Inflammatory macrophage treated with lipopolysaccharide for 1 hour (primary cell): ENCODE data around the gene PARP8.
"Not testable (repeated sequence)": the region's sequence is repeated elsewhere in the genome, so short reads cannot be mapped to it uniquely, and the experiment has no call there.

Source experiments
- DNase-seq, 2 donors: peaks; one replicate each; pipeline ENCODE4 v3.0.0-alpha.2; 2020 to 2022

Gene PARP8

DNA sequence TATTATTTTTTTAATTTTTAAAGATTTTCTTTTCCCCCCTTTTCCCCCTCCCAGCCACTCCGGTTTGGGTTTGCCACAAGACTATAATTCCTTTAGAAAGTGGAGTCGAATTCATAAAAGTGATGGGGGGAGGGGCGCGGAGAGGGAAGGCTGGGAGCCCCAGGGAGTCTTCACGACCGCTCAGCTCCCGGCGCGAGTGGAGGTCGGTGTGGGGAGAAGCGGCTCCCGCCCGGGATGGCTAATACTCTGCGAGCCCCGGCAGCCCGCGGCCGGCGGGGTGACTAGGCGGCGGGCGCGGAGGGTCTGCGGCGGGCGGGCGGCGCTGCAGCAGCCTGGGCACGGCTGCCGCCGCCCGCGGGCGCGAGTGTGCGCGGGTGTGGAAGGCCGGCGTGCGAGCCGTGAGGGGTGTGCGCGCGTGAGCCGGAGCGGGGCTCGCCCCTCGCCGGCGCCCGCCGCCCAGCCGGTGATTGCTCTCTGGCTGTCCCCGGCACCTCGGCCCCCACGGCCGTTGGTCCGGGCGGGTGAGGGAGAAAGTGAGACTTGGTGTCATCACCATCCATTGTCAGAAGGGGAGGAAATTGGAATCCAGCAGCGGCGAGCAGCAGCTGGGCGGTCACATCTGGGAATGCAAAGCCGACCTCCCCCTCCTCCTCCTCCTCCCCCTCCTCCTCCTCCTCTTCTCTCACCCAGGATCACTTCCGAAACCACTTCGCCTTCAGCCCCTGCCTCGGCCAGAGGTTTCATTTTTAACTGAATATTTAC, at the start of gene PARP8:
TSS of gene PARP8 (plus strand) at position 377 of the 762 bp plus-strand sequence. CDS start 459 bp downstream, outside the sequence.
- DNase-seq: peak in 1 of 2 donors; percentile 30

GRCh38 chr5:50623666-50624065, 42.8 kb upstream of the PARP8 start:
- no peak for DNase-seq

DNA sequence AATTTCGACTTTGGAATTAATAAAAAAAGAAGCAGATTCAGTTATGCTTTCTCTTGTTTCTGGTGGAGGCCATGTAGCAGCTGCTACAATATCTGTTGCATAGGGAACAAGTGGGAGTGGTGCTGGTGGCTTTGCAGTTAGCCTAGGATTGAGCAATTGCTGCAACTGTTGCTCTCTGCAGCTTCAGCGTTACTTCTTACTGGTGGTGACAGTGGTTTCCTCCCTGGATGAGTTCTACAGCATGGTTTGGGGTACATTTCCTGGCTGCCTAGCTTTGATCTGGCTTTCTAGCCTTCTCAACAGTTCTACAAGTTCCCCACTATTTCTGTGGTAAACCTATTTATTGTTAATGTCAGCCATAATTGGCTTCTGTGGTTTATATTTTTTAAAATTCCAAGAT, 31.6 kb upstream of the PARP8 start:
- peak; percentile 63 to 67 for DNase-seq

GRCh38 chr5:50637576-50637975, 28.9 kb upstream of the PARP8 start:
- not testable (repeated sequence) for DNase-seq

DNA sequence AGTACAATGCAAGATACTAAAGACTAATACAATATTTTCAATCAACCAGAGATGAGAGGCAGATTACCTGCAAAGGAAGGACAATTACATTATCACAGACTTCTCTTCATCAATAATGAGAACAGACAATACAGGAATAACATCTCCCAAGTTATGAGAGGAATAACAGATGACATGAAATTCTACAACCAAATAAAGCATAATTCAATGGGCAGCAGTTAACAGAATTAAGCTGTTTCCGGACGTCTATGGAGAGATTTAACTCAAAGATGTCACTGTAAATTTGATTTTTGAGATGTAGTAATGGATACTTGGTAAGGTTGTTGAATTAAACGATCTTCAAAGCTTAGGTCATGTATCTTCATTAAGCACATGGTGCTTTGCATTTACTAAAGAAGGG, 19.8 kb upstream of the PARP8 start:
- DNase-seq: no peak

GRCh38 chr5:50647726-50648125, 18.7 kb upstream of the PARP8 start:
- DNase-seq: no peak

DNA sequence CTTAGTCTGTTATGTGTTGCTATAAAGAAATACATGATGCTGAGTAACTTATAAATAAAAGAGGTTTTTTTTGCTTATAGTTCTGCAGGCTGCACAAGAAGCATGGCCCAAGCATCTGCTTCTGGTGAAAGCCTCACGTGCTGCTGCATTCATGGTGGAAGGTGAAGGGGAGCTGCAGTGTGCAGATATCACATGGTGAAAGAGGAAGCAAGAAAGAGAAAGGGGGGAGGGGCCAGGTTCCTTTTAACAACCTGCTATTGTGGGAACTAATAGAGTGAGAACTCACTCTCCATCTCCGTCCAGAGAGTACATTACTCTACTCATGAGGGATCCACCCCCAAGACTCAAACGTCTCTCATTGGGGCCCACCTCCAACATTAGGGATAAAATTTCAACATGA, 12.5 kb upstream of the PARP8 start:
- no peak for DNase-seq

- no peak for DNase-seq
Measured at GRCh38 chr5:50655067-50655809, 11.2 kb upstream of the PARP8 start.

DNA sequence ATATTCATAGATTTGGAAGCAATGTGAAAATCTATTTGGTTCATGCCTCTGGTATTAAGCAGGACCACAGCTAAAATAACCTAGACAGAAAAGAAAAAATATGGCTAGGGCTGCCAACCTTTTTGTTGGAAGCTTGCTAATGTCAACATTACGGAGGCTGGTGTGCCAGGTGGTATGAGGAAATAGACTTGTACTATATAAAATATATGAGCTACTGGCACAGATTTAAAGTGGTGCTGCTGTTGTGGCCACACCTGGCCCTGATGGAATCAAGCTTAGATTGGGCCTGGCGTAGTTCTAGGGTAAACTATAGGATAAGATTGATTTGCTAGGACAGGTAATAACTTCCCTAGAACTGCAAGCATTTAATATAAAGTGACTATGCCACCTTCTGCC, 10.6 kb upstream of the PARP8 start:
- DNase-seq: no peak

DNA sequence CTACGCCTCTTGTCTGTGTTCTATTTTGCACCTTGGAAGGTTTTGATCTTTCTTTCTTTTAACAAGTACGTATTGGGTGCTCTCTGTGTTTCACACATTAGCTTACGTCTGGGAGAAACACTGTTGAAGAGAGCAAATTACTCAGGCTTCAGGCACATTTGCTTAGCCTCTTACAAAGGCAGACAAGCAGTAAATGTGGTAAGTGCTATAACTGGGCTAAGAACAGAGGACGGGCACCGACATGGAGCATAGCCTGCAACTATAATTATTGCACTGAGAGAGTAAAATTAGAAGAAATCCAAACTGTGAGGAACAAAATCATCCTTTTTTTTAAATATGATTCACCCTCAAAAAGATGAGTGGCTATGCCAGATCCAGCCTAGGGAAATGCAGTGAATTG, 9.4 kb upstream of the PARP8 start:
- DNase-seq: no peak

DNA sequence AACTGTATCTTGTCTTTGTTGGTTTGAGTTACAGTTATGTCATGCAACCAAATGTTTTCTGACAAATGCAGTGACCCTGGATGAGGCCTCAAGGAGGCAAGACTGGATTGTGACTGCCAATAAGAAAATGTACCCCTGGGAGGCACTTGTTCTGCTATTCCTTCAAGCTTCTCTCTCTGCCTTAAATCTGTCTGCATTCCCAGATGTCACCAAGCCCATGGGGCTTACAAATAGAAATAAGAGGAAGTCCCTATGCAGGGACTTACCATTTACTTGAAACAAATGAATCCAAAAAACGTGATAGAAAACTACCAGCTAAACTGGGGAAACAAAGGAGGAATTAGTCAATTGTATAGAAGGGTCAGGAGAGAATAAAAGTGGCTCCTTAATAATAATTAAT, 8.2 kb upstream of the PARP8 start:
- DNase-seq: peak; percentile 54 to 83

- DNase-seq: no peak
Measured at GRCh38 chr5:50663636-50664035, 2.8 kb upstream of the PARP8 start.

DNA sequence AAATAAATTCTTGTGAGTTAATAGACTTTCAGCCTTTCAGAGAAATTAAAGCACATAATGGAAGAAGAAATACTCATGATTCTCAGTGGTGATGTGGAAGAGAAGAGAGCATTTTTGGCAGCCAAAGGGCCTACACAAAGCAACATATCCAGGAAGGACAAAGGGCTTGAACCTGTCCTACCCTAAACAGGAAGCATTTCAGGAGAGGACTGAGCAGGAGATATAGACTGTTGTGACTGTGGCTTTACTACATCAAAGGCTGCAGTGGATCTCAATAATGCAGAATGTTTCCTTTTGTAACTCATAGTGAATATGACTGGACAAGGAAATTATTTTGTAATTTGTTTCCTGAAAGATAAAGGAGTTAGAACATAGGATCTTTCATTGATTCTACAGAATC, 1.3 kb upstream of the PARP8 start:
- no peak for DNase-seq

GRCh38 chr5:50665761-50666202, 655 bp upstream of the PARP8 start:
- not testable (repeated sequence) for DNase-seq

- peak in 1 of 2 donors; percentile 59 for DNase-seq
Measured at GRCh38 chr5:50667023-50667652, 701 bp downstream of the PARP8 start.

DNA sequence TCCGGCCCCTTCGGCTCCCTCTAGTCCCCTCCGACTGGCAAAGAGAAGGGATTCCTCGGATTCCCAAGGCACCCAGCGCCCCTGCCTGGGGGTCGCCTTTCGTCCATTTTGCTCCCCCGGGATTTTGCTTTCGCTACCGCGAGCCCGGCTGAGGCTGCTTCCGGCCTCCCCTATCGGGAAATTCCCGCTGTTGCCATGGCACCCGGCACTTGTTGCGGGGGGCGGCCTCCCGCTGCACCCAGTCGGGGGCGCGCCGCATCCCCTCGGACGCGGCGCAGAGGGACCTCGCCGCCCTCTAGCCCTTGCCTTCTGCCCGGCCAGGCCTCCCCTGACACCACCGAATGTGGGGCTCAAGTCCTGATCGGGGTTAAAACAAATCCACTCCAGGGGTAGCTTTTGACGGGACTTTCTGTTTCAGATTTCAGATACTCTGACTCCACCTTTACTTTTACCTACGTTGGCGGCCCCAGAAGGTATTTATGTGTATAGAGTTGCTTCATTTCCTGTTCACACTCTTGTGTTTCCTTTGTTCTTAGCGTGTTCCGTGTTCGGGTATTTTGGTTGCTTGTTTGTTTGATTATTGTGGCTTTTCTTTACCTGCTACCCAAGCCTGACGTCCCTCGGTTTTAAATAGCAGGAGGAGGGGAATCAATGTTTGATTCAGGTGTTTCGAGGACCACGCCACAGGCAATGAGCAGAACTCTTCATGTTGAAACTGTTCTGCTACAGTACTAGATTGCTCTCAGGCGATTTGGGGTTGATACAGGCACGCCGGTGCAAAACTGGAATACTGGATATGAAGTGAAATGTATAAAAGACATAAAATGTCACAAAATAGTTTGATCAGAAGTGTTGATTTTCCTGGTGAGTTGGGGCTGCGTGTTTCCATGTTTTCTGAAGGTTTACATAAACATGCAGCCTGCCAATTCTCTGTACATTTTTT, 1.5 kb downstream of the PARP8 start:
- DNase-seq: peak; percentile 72 to 78

GRCh38 chr5:50668636-50669035, 2.2 kb downstream of the PARP8 start:
- DNase-seq: not testable (repeated sequence)

DNA sequence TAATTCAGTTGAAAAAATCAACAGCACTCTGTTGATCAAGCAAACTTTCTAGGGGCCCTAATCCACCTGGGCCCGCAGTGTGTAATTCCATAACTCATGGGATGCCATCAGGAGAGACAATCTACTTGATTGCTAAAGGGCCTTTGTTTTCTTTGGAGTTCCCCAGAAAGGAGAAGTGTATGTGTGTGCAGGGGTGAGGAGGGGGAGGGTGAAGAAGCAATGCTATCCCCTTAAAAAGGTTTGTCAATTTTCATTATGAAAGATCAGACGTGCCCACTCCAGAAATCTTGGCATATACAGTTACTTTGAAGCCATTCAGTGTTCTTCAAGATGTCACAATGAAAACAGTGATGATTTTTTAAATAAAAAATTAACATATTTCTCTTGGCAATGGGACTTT, 6.2 kb downstream of the PARP8 start:
- DNase-seq: peak; percentile 67 to 84

DNA sequence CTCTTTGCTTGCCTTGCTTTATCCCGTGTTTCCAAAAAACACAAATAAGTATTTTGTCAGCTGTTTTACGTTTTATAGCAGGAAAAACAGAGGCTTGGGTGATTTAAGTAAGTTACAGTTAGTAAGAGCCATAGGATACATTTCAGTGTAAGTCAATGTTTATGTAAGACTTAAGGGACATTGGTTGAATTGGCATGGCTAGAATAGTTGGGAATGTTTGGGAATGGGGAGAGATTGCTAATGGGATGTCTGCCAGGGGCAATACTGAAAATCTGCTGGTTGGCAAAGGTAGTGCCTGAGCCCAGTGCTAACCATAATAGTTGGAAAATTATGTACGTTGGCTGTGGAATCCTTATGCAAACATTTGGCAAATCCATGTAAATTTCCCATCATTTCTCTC, 7.0 kb downstream of the PARP8 start:
- DNase-seq: not testable (repeated sequence)

GRCh38 chr5:50675385-50675784, 8.9 kb downstream of the PARP8 start:
- DNase-seq: no peak

- not testable (repeated sequence) for DNase-seq
Measured at GRCh38 chr5:50679554-50679953, 13.1 kb downstream of the PARP8 start.

GRCh38 chr5:50684721-50685120, 18.3 kb downstream of the PARP8 start:
- no peak for DNase-seq

- DNase-seq: no peak
Measured at GRCh38 chr5:50687548-50687947, 21.1 kb downstream of the PARP8 start.
